GM18498 (cell line): Measurements from ENCODE around the gene ARGLU1.

Experiments used
- ATAC-seq: cut with Tn5 transposase; IDR thresholded peaks from one replicate; pipeline ENCODE4 v1.9.1; 2021; ENCODE audit warnings: mild to moderate bottlenecking, moderate library complexity; ENCODE audit not compliant: unreplicated experiment

ARGLU1 gene

GRCh38 chr13:106588367-106588766 lies 20.4 kb upstream of the ARGLU1 start:
- ATAC-seq: no peak

- no peak for ATAC-seq
Measured at GRCh38 chr13:106587787-106588186, 19.9 kb upstream of the ARGLU1 start.

GRCh38 chr13:106586648-106587166 lies 18.8 kb upstream of the ARGLU1 start:
- ATAC-seq: no peak

GRCh38 chr13:106581225-106581624 lies 13.3 kb upstream of the ARGLU1 start:
- ATAC-seq: no peak

GRCh38 chr13:106575896-106576295 lies 8.0 kb upstream of the ARGLU1 start:
- no peak for ATAC-seq

GRCh38 chr13:106573868-106574267 lies 5.9 kb upstream of the ARGLU1 start:
- no peak for ATAC-seq

GRCh38 chr13:106573284-106573846 lies 5.4 kb upstream of the ARGLU1 start:
- no peak for ATAC-seq

- ATAC-seq: no peak
Measured at GRCh38 chr13:106570299-106570852, 2.4 kb upstream of the ARGLU1 start.

- ATAC-seq: no peak
Measured at GRCh38 chr13:106569233-106570095, 1.5 kb upstream of the ARGLU1 start.

- ATAC-seq: peak; percentile 33
Measured at GRCh38 chr13:106568299-106569003, 514 bp upstream of the ARGLU1 start.

GRCh38 chr13:106566641-106567473 lies 1.1 kb downstream of the ARGLU1 start:
- ATAC-seq: peak; percentile 47

- ATAC-seq: no peak
Measured at GRCh38 chr13:106565127-106565775, 2.7 kb downstream of the ARGLU1 start.

GRCh38 chr13:106562301-106562700 lies 5.6 kb downstream of the ARGLU1 start:
- no peak for ATAC-seq

GRCh38 chr13:106561551-106562170 lies 6.3 kb downstream of the ARGLU1 start:
- ATAC-seq: peak; percentile 73

GRCh38 chr13:106560821-106561220 lies 7.1 kb downstream of the ARGLU1 start:
- ATAC-seq: peak; percentile 37

- no peak for ATAC-seq
Measured at GRCh38 chr13:106558527-106558926, 9.4 kb downstream of the ARGLU1 start.

GRCh38 chr13:106555631-106556328 lies 12.2 kb downstream of the ARGLU1 start:
- no peak for ATAC-seq

- ATAC-seq: no peak
Measured at GRCh38 chr13:106551751-106552150, 16.2 kb downstream of the ARGLU1 start.

- ATAC-seq: no peak
Measured at GRCh38 chr13:106551350-106551749, 16.6 kb downstream of the ARGLU1 start.
